Cardiac muscle cell (in vitro differentiated cells and primary cell): Measurements from ENCODE around the gene EPS8L3. TPM values are rescaled to one million over a fixed set of nuclear protein-coding genes. Genes with fewer than 3 reads are reported as not detected.
A peak's percentile ranks its signal among the peaks of the same experiment; 100 is the strongest.

ENCODE experiments used
- DNase-seq, 2 donors: peaks; one replicate each; pipeline versions ENCODE4 v3.0.0 to v3.0.0-alpha.2; 2010 to 2017; ENCODE audit warnings: low read depth in 1 of 2, low spot score in 1 of 2
- H3K27ac ChIP-seq: fragments of 200-600 bp; sonication (generic); 2 replicates; pipeline ENCODE4 v1.5.1; 2016
- H3K27me3 ChIP-seq: fragments of 200-600 bp; sonication (generic); 2 replicates; pipeline ENCODE4 v1.6.0; 2016; ENCODE audit warnings: control low read depth
- H3K36me3 ChIP-seq: fragments of 200-600 bp; sonication (generic); 2 replicates; pipeline ENCODE4 v1.5.1; 2016; ENCODE audit warnings: control low read depth
- H3K4me1 ChIP-seq: fragments of 200-600 bp; sonication (generic); 2 replicates; pipeline ENCODE4 v1.8.1; 2017; ENCODE audit warnings: low read depth, mild to moderate bottlenecking, mixed run types
- H3K4me3 ChIP-seq: fragments of 200-600 bp; sonication (generic); 2 replicates; pipeline ENCODE4 v1.5.1; 2016; ENCODE audit warnings: mild to moderate bottlenecking
- H3K9me3 ChIP-seq: fragments of 200-600 bp; sonication (generic); 2 replicates; pipeline ENCODE4 v1.5.1; 2017; ENCODE audit warnings: low read depth, mild to moderate bottlenecking, control low read depth
- CTCF ChIP-seq: IDR thresholded peaks from 2 replicates; pipeline ENCODE4 v1.5.1; 2012; ENCODE audit warnings: low read depth, mild to moderate bottlenecking, low read length
- polyA plus RNA-seq: library from polyadenylated mRNA; unstranded; fragments of >200 nt; fragmentation: Nextera tagmentation; extraction: Ambion mirVana; gene quantifications from 2 replicates; pipeline ENCODE4 v1.2.1, GENCODE V29; 2016
- total RNA-seq: library from RNA; depleted of rRNA; stranded (reverse); fragments of >200 nt; gene quantifications from 2 replicates; pipeline ENCODE4 v1.2.3, GENCODE V29; 2016

Gene EPS8L3
- total and polyA plus RNA-seq, 2 experiments from 2014 or later: 0.28 TPM; not detected in 1

GRCh38 chr1:109739738-109740614, 23.7 kb downstream of the EPS8L3 start:
- H3K27ac ChIP-seq: peak overlapping the region; percentile 64
- no peak for TF ChIP-seq CTCF
- H3K9me3 ChIP-seq: no peaks in the 10 kb centered on the region
- peak overlapping the region; percentile 53 for H3K4me3 ChIP-seq
- DNase-seq: peak; percentile 70 to 85
- no peaks in the 10 kb centered on the region for H3K27me3 ChIP-seq
- H3K4me1 ChIP-seq: peaks cover 5% of the 10 kb centered on the region
- H3K36me3 ChIP-seq: peaks cover 20% of the 10 kb centered on the region

GRCh38 chr1:109733236-109733870, 30.4 kb downstream of the EPS8L3 start:
- no peaks in the 10 kb centered on the region for H3K4me1 ChIP-seq

GRCh38 chr1:109732390-109732881, 31.3 kb downstream of the EPS8L3 start:
- Histone ChIP-seq H3K27ac (no peak overlapping the region), H3K4me1 (no peaks in the 10 kb centered on the region), H3K4me3 (no peak overlapping the region), H3K36me3 (peaks cover 11% of the 10 kb centered on the region), H3K9me3 (no peaks in the 10 kb centered on the region), H3K27me3 (no peaks in the 10 kb centered on the region)
- DNase-seq: no peak
- no peak for TF ChIP-seq CTCF

More at GRCh38 chr1:109733236-109733870, 30.4 kb downstream of the EPS8L3 start:
- H3K4me3 ChIP-seq: no peak overlapping the region
- no peak for DNase-seq
- no peaks in the 10 kb centered on the region for H3K9me3 ChIP-seq
- TF ChIP-seq CTCF: no peak
- no peak overlapping the region for H3K27ac ChIP-seq
- H3K36me3 ChIP-seq: peaks cover 18% of the 10 kb centered on the region
- H3K27me3 ChIP-seq: no peaks in the 10 kb centered on the region

GRCh38 chr1:109730666-109731065, 33.1 kb downstream of the EPS8L3 start:
- no peak for DNase-seq

GRCh38 chr1:109728870-109729269, 34.9 kb downstream of the EPS8L3 start:
- no peaks in the 10 kb centered on the region for H3K27me3 ChIP-seq
- H3K4me1 ChIP-seq: no peaks in the 10 kb centered on the region
- no peaks in the 10 kb centered on the region for H3K9me3 ChIP-seq
- no peak for DNase-seq
- no peaks in the 10 kb centered on the region for H3K36me3 ChIP-seq
- H3K27ac ChIP-seq: no peak overlapping the region
- TF ChIP-seq CTCF: no peak
- no peak overlapping the region for H3K4me3 ChIP-seq

More at GRCh38 chr1:109730666-109731065, 33.1 kb downstream of the EPS8L3 start:
- Histone ChIP-seq H3K4me1 (no peaks in the 10 kb centered on the region), H3K9me3 (no peaks in the 10 kb centered on the region), H3K4me3 (no peak overlapping the region), H3K36me3 (no peaks in the 10 kb centered on the region), H3K27me3 (no peaks in the 10 kb centered on the region), H3K27ac (no peak overlapping the region)
- no peak for TF ChIP-seq CTCF
